RWPE2 (cell line): ENCODE measurements around the gene AHNAK.

Experiments used
- ATAC-seq: fragments of 200-7000 bp; cut with Tn5 transposase; 3 replicates; pipeline ENCODE4 v1.9.1; 2021; ENCODE audit warnings: low read depth
- DNase-seq: peaks from one replicate; pipeline ENCODE4 v3.0.0-alpha.2; 2020; ENCODE audit warnings: low spot score
- H3K27ac ChIP-seq: fragments of 450-650 bp; 2 replicates; pipeline ENCODE4 v1.5.1; 2017; ENCODE audit warnings: mild to moderate bottlenecking; ENCODE audit not compliant: poor library complexity, severe bottlenecking
- H3K27me3 ChIP-seq: fragments of 250-450 bp; sonication (Bioruptor Pico); 2 replicates; pipeline ENCODE4 v1.5.1; 2021; ENCODE audit warnings: mild to moderate bottlenecking, moderate library complexity; ENCODE audit not compliant: insufficient read depth, poor library complexity, severe bottlenecking
- H3K36me3 ChIP-seq: fragments of 250-450 bp; sonication (Bioruptor Pico); 2 replicates; pipeline ENCODE4 v1.5.1; 2020; ENCODE audit warnings: low read depth, mild to moderate bottlenecking, moderate library complexity
- H3K4me1 ChIP-seq: fragments of 250-450 bp; sonication (Bioruptor Pico); 2 replicates; pipeline ENCODE4 v1.5.1; 2021; ENCODE audit warnings: mild to moderate bottlenecking, moderate library complexity; ENCODE audit not compliant: insufficient read depth, poor library complexity, severe bottlenecking
- H3K4me3 ChIP-seq: fragments of 250-450 bp; sonication (Bioruptor Pico); 2 replicates; pipeline ENCODE4 v1.5.1; 2021; ENCODE audit warnings: mild to moderate bottlenecking, moderate library complexity; ENCODE audit not compliant: severe bottlenecking
- H3K9me3 ChIP-seq: fragments of 250-450 bp; sonication (Bioruptor Pico); 2 replicates; pipeline ENCODE4 v1.5.1; 2021; ENCODE audit warnings: mild to moderate bottlenecking, moderate library complexity; ENCODE audit not compliant: severe bottlenecking
- CTCF ChIP-seq: fragments of 450-650 bp; IDR thresholded peaks from one replicate; pipeline ENCODE4 v1.5.1; 2017; ENCODE audit warnings: mild to moderate bottlenecking, moderate library complexity; ENCODE audit not compliant: poor library complexity, severe bottlenecking

AHNAK gene

GRCh38 chr11:62513626-62514025 lies 33.0 kb downstream of the AHNAK start:
- no peak for DNase-seq
- no peaks in the 10 kb centered on the region for H3K27me3 ChIP-seq
- peaks cover 40% of the 10 kb centered on the region for H3K36me3 ChIP-seq
- peaks cover 16% of the 10 kb centered on the region for H3K4me1 ChIP-seq
- no peak overlapping the region for H3K27ac ChIP-seq
- peak; percentile 6 for ATAC-seq
- no peaks in the 10 kb centered on the region for H3K9me3 ChIP-seq
- no peak overlapping the region for H3K4me3 ChIP-seq
- no peak for TF ChIP-seq CTCF

- no peak overlapping the region for H3K4me3 ChIP-seq
- no peak for TF ChIP-seq CTCF
- no peak overlapping the region for H3K27ac ChIP-seq
- ATAC-seq (peak; percentile 6; the same call in 1 of the 3 replicates), DNase-seq (no peak)
- H3K9me3 ChIP-seq, result no peaks in the 10 kb centered on the region
- peaks cover 33% of the 10 kb centered on the region for H3K36me3 ChIP-seq
- H3K27me3 ChIP-seq, result no peaks in the 10 kb centered on the region
- H3K4me1 ChIP-seq, result peaks cover 17% of the 10 kb centered on the region
Observed at GRCh38 chr11:62512961-62513360, 33.6 kb downstream of the AHNAK start.

DNA sequence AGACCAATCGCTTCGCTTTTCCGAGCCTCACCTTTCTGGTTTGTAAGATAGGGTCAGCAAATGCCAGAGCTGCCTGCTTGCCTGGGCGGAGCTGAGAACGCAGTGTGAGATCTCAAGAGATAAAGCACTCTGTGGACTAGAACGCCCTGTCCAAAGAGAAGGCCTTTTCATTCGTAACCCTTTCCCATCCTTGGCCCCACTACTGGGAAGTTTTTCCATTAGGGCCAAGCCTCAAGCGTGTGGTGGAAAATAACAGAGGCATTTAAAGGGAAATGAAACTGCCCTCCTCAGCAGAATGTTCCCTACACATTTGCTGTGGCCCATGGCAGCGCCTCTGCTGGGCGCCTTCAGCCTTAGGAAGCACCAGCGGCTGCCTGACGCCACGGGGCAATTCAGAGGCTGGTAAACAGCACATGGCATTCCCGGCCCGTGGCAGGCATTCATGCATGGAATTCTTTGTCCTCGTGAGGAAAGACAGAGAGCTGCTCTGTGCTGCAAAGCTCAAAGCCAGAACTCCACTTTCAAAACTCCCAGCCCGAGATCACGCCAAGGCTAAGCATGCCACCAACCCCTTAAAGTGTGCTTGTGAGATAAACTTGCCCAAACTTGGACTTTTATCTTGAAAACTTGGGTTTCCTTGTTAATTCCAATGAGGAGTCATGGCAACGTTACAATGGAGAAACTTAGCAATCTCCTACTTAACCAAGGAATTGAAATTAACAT lies 38.1 kb downstream of the AHNAK start:
- peak overlapping the region; percentile 24 for H3K27ac ChIP-seq

DNA sequence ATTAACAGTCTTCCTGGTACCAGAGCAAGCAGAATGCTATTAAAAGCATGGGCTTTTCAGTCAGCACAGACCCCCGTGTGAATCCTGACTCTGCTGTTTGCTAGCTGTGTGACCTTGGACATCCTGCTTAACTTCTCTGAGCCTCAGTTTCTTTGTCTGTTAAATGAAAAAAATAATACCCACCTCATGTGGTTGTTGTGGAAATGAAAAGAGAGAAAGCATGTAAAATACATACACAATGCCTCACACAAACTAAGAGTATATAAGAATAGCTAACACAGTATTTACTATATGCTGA lies 39.5 kb downstream of the AHNAK start:
- Histone ChIP-seq H3K36me3 (no peaks in the 10 kb centered on the region; the same call in 1 of the 2 replicates), H3K9me3 (no peaks in the 10 kb centered on the region), H3K27me3 (no peaks in the 10 kb centered on the region), H3K27ac (no peak overlapping the region), H3K4me3 (no peak overlapping the region), H3K4me1 (peaks cover 17% of the 10 kb centered on the region)
- ATAC-seq (no peak), DNase-seq (no peak)
- TF ChIP-seq CTCF, result no peak

More for the DNA sequence above, 38.1 kb downstream of the AHNAK start:
- H3K4me1 ChIP-seq, result peaks cover 17% of the 10 kb centered on the region
- H3K9me3 ChIP-seq, result no peaks in the 10 kb centered on the region
- H3K36me3 ChIP-seq, result no peaks in the 10 kb centered on the region; the same call in 1 of the 2 replicates
- H3K4me3 ChIP-seq, result no peak overlapping the region
- ATAC-seq (peak; percentile 56), DNase-seq (no peak)
- H3K27me3 ChIP-seq, result no peaks in the 10 kb centered on the region
- peak; percentile 37 for TF ChIP-seq CTCF

DNA sequence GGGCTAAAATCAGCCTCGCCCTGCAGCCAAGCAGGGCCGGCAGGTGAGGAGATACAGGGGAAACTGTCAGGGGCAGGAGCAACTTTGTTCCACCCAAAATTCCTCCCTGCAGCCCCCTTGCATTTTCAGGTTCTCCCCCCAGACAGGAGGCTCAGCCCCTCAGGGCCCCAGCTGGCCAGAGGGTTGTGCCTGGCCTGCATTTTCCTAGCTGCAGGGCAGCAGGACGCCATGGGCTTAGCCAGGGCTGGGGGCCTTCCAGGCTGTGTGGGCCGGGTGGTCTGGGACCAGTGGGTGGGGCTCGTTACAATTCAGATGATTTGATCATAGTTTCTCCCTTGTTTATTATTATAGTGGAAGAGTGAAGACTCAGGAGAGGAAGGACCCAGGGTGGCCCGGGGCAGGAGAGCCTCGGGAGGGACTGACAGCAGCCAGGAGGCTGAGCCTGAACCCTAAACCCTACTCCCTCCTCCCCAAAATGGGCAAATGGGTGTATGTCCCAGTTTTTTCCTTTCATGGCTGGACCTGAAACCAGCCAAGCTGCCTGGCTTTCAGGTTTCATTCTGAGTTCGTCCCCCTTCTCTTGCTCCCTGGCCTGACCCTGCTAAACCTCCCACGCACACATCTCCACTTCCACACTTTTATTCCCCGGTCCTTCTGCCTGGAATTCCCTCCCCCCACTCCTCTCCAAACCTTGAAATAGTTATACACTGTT lies 40.0 kb downstream of the AHNAK start:
- Histone ChIP-seq H3K4me1 (peaks cover 17% of the 10 kb centered on the region), H3K27me3 (no peaks in the 10 kb centered on the region), H3K36me3 (no peaks in the 10 kb centered on the region; the same call in 1 of the 2 replicates), H3K9me3 (no peaks in the 10 kb centered on the region), H3K27ac (no peak overlapping the region), H3K4me3 (no peak overlapping the region)
- no peak for TF ChIP-seq CTCF
- no peak for DNase-seq
- no peak for ATAC-seq
